SIG-M5 treated with dmso at 0.1 percent for 504 hours (cell line): Measurements from ENCODE around the gene DZIP3.

Source experiments
- DNase-seq: peaks from one replicate; lab custom pipeline; 2025; ENCODE audit not compliant: unreplicated experiment; lab: John Stamatoyannopoulos, UW

The DZIP3 gene

GRCh38 chr3:108589081-108589997 is at the start of gene DZIP3, which contains the start of gene CIP2A:
Gene DZIP3, plus strand, starts transcription at chr3:108589722. Its CDS starts 15,685 bp downstream, at chr3:108605407.
Gene CIP2A, minus strand, starts transcription at chr3:108589438. Its CDS starts 63 bp downstream, at chr3:108589375.
- DNase-seq: peak; percentile 87

GRCh38 chr3:108546247-108546646 is 43.3 kb upstream of the DZIP3 start:
- no peak for DNase-seq

DNA sequence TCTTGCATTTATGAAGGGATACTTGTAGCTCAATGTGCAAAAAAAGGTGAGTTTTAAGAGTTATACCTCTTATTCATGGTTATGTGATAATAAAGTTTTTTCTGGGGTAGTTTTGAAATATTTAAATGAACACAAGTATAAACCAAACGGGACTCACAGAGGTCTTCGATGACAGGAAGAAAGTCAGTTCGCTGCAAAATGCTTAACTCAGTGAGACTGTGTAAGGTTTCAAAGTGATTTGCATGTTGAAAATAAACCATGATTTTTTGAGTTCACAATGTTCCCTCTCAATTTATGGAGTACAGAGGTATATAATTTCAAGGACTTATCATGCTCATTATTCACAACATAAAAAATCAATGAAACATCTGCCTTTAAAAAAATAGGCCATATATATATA is 42.8 kb upstream of the DZIP3 start:
- no peak for DNase-seq

GRCh38 chr3:108548304-108548703 is 41.2 kb upstream of the DZIP3 start:
- no peak for DNase-seq

GRCh38 chr3:108548886-108549285 is 40.6 kb upstream of the DZIP3 start:
- DNase-seq: no peak

DNA sequence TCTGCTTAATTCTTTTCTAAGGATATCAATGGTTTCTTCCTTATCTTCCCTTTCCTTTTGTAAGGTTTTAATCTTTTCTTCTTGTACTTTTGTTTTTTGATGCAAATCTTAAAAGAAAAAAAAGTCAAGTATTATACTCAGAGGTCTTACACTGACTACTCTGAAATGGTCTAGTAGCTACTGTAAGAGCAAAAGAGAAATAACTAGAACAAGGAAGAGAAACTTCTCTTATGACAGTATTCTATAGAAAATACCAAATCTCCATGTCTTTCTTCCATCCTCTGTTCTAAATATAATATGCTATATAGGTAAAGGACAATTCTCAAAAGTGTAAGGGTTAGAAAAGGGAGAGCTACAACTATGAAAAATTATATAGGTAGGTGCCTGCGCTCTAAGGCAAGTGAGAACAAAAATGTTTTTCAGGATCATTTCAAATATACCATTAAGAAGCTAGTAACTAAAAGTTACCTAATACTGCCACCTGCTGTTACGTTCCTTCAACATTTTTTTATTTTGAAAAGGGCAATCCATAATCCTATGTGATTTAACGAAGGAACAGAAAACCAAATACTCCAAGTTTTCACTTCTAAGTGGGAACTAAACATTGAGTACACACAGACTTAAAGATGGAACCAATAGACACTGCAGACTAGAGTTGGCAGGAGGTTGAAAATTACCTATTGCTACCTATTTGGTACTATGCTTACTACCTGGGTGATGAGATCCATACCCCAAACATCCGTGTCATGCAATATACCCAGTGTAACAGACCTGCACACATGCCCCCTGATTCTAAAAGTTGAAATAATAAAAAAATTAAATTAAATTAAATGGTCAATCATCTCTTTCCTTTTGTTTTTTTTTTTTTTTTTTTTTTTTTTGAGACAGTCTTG is 37.0 kb upstream of the DZIP3 start:
- peak; percentile 63 for DNase-seq

DNA sequence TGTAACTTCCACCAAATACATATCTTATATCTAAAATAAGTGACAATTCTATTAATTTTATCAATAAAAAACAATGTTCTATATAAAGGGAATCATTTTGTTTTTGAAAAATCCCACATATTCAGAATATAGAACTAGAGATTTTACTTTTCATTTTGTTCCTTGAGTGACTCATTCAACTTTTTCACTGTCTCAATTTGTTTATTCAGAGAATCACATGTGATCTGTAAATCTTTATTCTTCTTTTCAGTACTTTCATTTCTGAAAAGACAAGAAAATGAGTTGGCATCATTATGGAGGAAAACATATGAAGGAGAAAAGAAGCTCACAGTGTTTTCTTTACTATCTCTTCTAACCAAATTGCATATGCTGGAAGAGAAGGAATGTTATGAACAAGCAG is 35.3 kb upstream of the DZIP3 start:
- no peak for DNase-seq

DNA sequence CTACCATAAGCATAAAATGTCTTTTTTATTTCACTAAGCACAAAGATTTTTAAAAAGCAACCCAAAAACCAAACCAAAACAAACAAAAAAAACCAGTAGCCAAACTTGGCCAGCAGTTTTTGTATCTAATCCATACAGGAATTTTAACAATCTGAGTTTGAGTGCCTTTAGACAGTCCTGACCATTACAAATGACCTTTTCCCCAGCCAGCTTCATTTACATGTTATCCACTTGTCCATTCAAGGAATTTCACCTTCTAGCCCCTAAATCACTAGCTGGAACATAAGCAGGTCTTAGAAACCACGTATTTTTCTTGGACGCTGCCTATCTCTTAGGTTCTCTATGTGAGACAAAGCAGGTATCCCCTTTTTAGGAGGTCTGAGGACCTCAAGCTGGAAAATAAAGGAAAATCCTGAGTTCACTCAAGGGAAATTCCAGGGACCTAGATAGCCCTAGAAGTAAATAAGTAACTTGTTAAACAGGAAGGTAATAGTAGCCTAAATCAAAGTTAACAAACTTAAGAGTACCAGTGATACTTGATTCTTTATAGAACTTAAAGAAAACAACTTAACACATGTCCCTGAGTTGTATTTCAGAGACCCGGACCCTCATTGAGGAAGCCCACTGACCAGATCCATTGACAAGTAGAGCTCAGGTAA is 34.5 kb upstream of the DZIP3 start:
- DNase-seq: no peak

GRCh38 chr3:108555966-108556581 is 33.4 kb upstream of the DZIP3 start:
- no peak for DNase-seq

DNA sequence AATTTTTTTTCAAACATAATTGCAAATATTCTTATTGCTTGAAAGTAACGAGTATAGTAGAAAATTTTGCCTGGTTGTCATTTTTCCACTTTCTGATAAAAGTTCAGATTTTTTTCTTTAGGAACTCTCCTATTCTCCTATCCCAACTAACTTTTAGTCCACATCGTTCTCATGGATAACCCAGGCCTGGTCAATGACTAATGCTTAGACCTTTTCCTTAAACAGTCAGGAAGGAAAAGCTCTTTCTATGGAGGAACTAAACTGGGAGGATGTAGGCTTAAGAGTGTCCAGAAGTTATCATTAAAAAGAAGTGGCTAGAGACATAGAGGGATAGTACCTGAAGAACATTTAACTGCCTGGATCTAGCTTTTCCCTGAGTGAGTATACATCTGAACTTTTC is 27.0 kb upstream of the DZIP3 start:
- DNase-seq: no peak

DNA sequence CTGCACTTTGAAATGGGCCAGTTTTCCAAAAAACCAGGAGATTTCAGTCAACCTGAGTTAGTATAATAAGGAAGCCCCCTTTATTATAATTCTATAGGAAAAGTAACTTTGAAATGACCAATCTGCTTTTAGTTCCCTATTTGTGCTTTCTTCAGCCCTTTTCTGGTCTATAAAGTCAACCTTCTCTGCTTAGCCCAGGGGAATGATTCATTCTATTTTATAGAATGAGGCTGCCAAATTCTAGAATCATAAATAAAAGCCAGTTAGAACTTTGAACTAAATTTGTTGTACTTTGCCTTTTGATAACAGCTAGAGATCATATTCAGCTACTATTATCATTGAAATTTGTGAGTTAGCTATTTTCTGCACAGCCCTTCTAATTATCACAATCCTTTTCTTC is 25.0 kb upstream of the DZIP3 start:
- no peak for DNase-seq

- DNase-seq: no peak
Measured at GRCh38 chr3:108565506-108565905, 24.0 kb upstream of the DZIP3 start.

DNA sequence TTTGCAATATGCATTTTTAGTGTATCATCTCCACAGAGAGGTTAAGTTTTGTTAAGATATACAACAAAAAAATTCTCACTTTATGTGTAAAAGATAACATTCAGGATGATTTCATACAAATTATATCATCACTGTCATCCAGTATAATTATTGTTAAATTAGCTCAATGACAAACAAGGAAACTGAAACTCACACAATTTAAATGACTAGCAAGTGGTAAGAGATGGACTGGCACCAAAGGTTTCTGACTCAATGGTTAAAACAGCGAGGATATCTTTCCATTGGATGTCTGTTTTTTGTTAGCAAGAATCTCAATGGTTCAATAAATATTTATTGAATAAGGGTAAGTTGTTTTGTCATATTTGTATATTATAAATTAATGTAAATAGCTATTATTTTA is 22.9 kb upstream of the DZIP3 start:
- DNase-seq: no peak

GRCh38 chr3:108569336-108569735 is 20.2 kb upstream of the DZIP3 start:
- no peak for DNase-seq

DNA sequence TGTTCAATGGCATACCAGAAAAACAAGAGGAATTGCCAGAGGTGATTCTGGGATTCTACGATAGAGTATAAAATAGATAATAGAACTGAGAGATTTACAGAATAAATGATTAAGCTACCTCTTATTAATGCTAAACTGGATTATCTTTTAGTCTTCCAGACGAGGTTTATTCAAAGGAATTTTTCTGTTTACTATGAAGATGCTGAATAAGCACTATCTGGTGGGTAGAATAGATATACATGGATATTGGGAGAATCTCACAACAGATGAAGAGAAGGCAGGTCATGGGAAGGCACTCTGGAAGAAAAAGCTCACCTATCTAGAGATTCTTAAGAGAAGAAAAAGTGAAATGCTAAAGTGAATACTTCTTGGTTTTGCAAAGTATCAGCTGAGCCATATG is 11.5 kb upstream of the DZIP3 start:
- no peak for DNase-seq

DNA sequence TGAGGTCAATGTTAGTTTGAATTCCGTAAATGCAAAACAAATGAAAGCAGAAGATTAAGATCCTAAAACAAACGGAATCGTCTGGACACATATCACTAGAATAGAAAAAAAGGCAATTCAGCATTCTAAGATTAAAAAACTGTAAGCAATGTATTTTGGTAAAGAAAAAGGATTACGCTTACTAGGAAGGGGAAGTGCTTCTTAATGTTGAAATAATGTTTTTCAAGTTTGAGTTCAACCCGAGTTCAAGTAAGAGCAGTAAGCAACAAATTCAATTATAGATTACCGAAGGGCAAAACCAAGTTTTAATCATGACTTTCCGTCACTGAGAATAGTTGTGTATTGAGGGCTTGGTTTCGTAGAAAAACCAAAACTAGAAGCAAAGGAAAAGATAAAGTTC is 921 bp upstream of the DZIP3 start:
- DNase-seq: peak; percentile 85

DNA sequence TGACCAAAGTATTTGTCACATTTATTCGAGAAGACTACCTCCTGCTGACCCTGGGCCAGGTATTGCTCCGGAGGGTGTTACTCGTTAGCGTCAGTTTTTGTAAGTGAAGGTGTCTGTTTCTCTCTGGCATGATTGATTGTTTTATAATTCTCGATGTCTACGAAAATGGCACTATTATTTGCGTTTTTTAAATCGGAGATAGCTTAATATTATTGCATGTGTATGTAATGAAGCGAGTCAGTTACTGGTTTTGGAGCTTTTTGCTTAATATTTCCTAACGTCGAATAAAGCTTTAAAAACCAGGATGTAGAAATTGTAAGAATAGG is 439 bp downstream of the DZIP3 start:
- DNase-seq: no peak

GRCh38 chr3:108590460-108590859 is 938 bp downstream of the DZIP3 start:
- DNase-seq: no peak

- no peak for DNase-seq
Measured at GRCh38 chr3:108595321-108595720, 5.8 kb downstream of the DZIP3 start.

- DNase-seq: no peak
Measured at GRCh38 chr3:108598375-108598774, 8.9 kb downstream of the DZIP3 start.
